IMR-90 (cell line): ENCODE measurements around the gene KRT74. TPM values are rescaled to one million over a fixed set of nuclear protein-coding genes. Genes with fewer than 3 reads are reported as not detected.

ENCODE experiments used
- ATAC-seq: fragments of 200-7000 bp; cut with Tn5 transposase; 2 replicates; pipeline ENCODE4 v1.9.1; 2020; ENCODE audit warnings: low read depth, mild to moderate bottlenecking, moderate library complexity
- BruUV-seq: library from RNA; stranded (reverse); fragments of 400-500 nt; replicated peaks from 2 replicates; lab custom pipeline; 2021; lab: Mats Ljungman, UMichigan
- CTCF ChIA-PET: fragments of 300-600 bp; formaldehyde crosslinking; extraction: SDS; loops from one replicate; lab custom pipeline; 2021; ENCODE audit warnings: antibody characterized with exemption; lab: Yijun Ruan, JAX
- POLR2A ChIA-PET: fragments of 300-600 bp; sonication (Branson Sonifier 250); formaldehyde crosslinking; loops from one replicate; lab custom pipeline; 2022; ENCODE audit warnings: antibody characterized with exemption; ENCODE audit not compliant: unreplicated experiment; lab: Charles Lee
- DNase-seq: peaks from one replicate; pipeline ENCODE4 v3.0.0; 2013
- H2AFZ ChIP-seq: replicated peaks from 2 replicates; pipeline ENCODE3; 2013; ENCODE audit warnings: low read length, mild to moderate bottlenecking; ENCODE audit not compliant: poor library complexity
- H2AK5ac ChIP-seq: 2 replicates; pipeline ENCODE4 v1.6.1; 2013; ENCODE audit warnings: low read depth, low read length, inconsistent platforms
- H2AK9ac ChIP-seq: replicated peaks from 2 replicates; pipeline ENCODE3; 2013; ENCODE audit warnings: mild to moderate bottlenecking, low read depth, low read length, moderate library complexity; ENCODE audit not compliant: poor library complexity
- H2BK120ac ChIP-seq: 2 replicates; pipeline ENCODE4 v1.6.1; 2013; ENCODE audit warnings: low read depth, low read length, inconsistent platforms
- H2BK15ac ChIP-seq: 3 replicates; pipeline ENCODE4 v1.6.1; 2013; ENCODE audit warnings: low read depth, low read length, inconsistent platforms
- H2BK20ac ChIP-seq: 2 replicates; pipeline ENCODE4 v1.6.1; 2013; ENCODE audit warnings: low read depth, mild to moderate bottlenecking, inconsistent platforms, low read length, moderate library complexity
- H2BK5ac ChIP-seq: 2 replicates; pipeline ENCODE4 v1.6.1; 2013; ENCODE audit warnings: mild to moderate bottlenecking, low read depth, low read length, inconsistent platforms; ENCODE audit not compliant: poor library complexity, severe bottlenecking
- H3K14ac ChIP-seq: replicated peaks from 2 replicates; pipeline ENCODE4 v1.6.1; 2013; ENCODE audit warnings: low read depth, low read length, inconsistent platforms
- H3K18ac ChIP-seq: 2 replicates; pipeline ENCODE4 v1.6.1; 2013; ENCODE audit warnings: low read depth, low read length, control low read depth
- H3K23ac ChIP-seq: 2 replicates; pipeline ENCODE4 v1.6.1; 2013; ENCODE audit warnings: low read depth, low read length, inconsistent platforms
- H3K27ac ChIP-seq: 2 replicates; pipeline ENCODE4 v1.5.1; 2013; ENCODE audit warnings: mild to moderate bottlenecking, control low read depth, low read length; ENCODE audit not compliant: insufficient read depth
- H3K27me3 ChIP-seq: 2 replicates; pipeline ENCODE4 v1.6.1; 2013; ENCODE audit warnings: low read length; ENCODE audit not compliant: control insufficient read depth, insufficient read depth
- H3K36me3 ChIP-seq: 2 replicates; pipeline ENCODE4 v1.6.1; 2013; ENCODE audit warnings: low read length, mixed read lengths; ENCODE audit not compliant: control insufficient read depth, insufficient read depth
- H3K4ac ChIP-seq: 2 replicates; pipeline ENCODE4 v1.6.1; 2013; ENCODE audit warnings: low read depth, low read length, inconsistent platforms
- H3K4me1 ChIP-seq: 2 replicates; pipeline ENCODE4 v1.6.1; 2013; ENCODE audit warnings: low read length, mixed read lengths; ENCODE audit not compliant: control insufficient read depth, insufficient read depth
- H3K4me2 ChIP-seq: 2 replicates; pipeline ENCODE4 v1.6.1; 2013; ENCODE audit warnings: low read depth, mild to moderate bottlenecking, control low read depth, low read length, moderate library complexity
- H3K4me3 ChIP-seq: 2 replicates; pipeline ENCODE4 v1.5.1; 2013; ENCODE audit warnings: low read depth, mild to moderate bottlenecking, control low read depth, low read length, moderate library complexity; ENCODE audit not compliant: insufficient read depth
- H3K56ac ChIP-seq: 2 replicates; pipeline ENCODE4 v1.6.1; 2013; ENCODE audit warnings: low read length, inconsistent platforms; ENCODE audit not compliant: insufficient read depth; ENCODE audit errors: extremely low read depth
- H3K79me1 ChIP-seq, 2 experiments: 2 replicates each; pipeline ENCODE4 v1.6.1; 2013; ENCODE audit warnings: low read length in 2 of 2, inconsistent platforms in 1 of 2, low read depth in 1 of 2
- H3K9ac ChIP-seq: 2 replicates; pipeline ENCODE4 v1.6.1; 2013; ENCODE audit warnings: low read depth, low read length, control low read depth
- H3K9me1 ChIP-seq: 2 replicates; pipeline ENCODE4 v1.6.1; 2013; ENCODE audit warnings: low read length, inconsistent platforms; ENCODE audit not compliant: insufficient read depth
- H3K9me3 ChIP-seq: 2 replicates; pipeline ENCODE4 v1.6.1; 2013; ENCODE audit warnings: low read length; ENCODE audit not compliant: control insufficient read depth, insufficient read depth
- H4K20me1 ChIP-seq: 2 replicates; pipeline ENCODE4 v1.6.1; 2013; ENCODE audit warnings: low read length, inconsistent platforms; ENCODE audit not compliant: insufficient read depth
- H4K5ac ChIP-seq: 2 replicates; pipeline ENCODE4 v1.6.1; 2013; ENCODE audit warnings: mild to moderate bottlenecking, low read depth, low read length, control low read depth
- H4K8ac ChIP-seq, 2 experiments: 2 replicates each; pipeline ENCODE4 v1.6.1; 2013; ENCODE audit warnings: low read depth in 2 of 2, low read length in 2 of 2, control low read depth in 1 of 2, inconsistent platforms in 1 of 2
- H4K91ac ChIP-seq: 2 replicates; pipeline ENCODE4 v1.6.1; 2013; ENCODE audit warnings: low read depth, low read length, inconsistent platforms; ENCODE audit not compliant: insufficient read depth
- BHLHE40 ChIP-seq: fragments of 150-350 bp; IDR thresholded peaks from 2 replicates; pipeline ENCODE4 v1.6.1; 2016; ENCODE audit warnings: mild to moderate bottlenecking, low read depth, low read length
- CEBPB ChIP-seq: IDR thresholded peaks from 2 replicates; pipeline ENCODE4 v1.6.1; 2012; ENCODE audit warnings: low read depth, low read length, improper control_type of control experiment
- CHD1 ChIP-seq: IDR thresholded peaks from 2 replicates; pipeline ENCODE4 v1.6.1; 2012; ENCODE audit warnings: low read depth, low read length, improper control_type of control experiment
- FOS ChIP-seq: fragments of 150-350 bp; IDR thresholded peaks from 2 replicates; pipeline ENCODE4 v1.6.1; 2016; ENCODE audit warnings: low read depth, low read length
- MAZ ChIP-seq: IDR thresholded peaks from 2 replicates; pipeline ENCODE4 v1.6.1; 2012; ENCODE audit warnings: low read depth, mild to moderate bottlenecking, low read length, improper control_type of control experiment, moderate library complexity, borderline replicate concordance
- MXI1 ChIP-seq: IDR thresholded peaks from 2 replicates; pipeline ENCODE4 v1.6.1; 2012; ENCODE audit warnings: low read depth, mild to moderate bottlenecking, low read length, moderate library complexity, borderline replicate concordance
- NFE2L2 ChIP-seq: fragments of 150-350 bp; IDR thresholded peaks from 2 replicates; pipeline ENCODE4 v1.6.1; 2016; ENCODE audit warnings: low read depth, mild to moderate bottlenecking, low read length
- POLR2A ChIP-seq: IDR thresholded peaks from 2 replicates; pipeline ENCODE4 v1.6.1; 2012; ENCODE audit warnings: mild to moderate bottlenecking, low read depth, low read length
- RAD21 ChIP-seq: IDR thresholded peaks from 2 replicates; pipeline ENCODE4 v1.6.1; 2012; ENCODE audit warnings: low read length, improper control_type of control experiment
- RCOR1 ChIP-seq: IDR thresholded peaks from 2 replicates; pipeline ENCODE4 v1.6.1; 2012; ENCODE audit warnings: mild to moderate bottlenecking, low read length, improper control_type of control experiment; ENCODE audit not compliant: insufficient replicate concordance
- RFX5 ChIP-seq: IDR thresholded peaks from 2 replicates; pipeline ENCODE4 v1.8.0; 2012; ENCODE audit warnings: low read depth, mild to moderate bottlenecking, low read length, moderate library complexity
- SMC3 ChIP-seq: fragments of 150-350 bp; IDR thresholded peaks from 2 replicates; pipeline ENCODE4 v1.6.1; 2016; ENCODE audit warnings: low read depth, mild to moderate bottlenecking, antibody characterized with exemption, low read length, moderate library complexity
- WGBS, 2 experiments: methylation state at CpG; one replicate each; pipeline versions ENCODE4 v1.1.5 to v1.1.7; 2013; ENCODE audit warnings: missing lambda C conversion rate in 2 of 2; ENCODE audit not compliant: insufficient read length in 1 of 2; ENCODE audit errors: extremely low coverage in 2 of 2; 5-methylcytosine and 5-hydroxymethylcytosine counted together
- dilution Hi-C: fragments of 300-500 bp; cut with HindIII; formaldehyde crosslinking; loops from one replicate; pipeline ENCODE4 v1.14.3; 2018; ENCODE audit warnings: low sequenced_read_pairs; ENCODE audit not compliant: unreplicated experiment
- in situ Hi-C: fragments of 300-500 bp; cut with MboI; formaldehyde crosslinking; loops from 3 replicates; pipeline ENCODE4 v1.14.3; 2019; ENCODE audit warnings: low sequenced_read_pairs, inconsistent platforms, mixed read lengths
- intact Hi-C: fragments of 100-400 bp; cut with micrococcal nuclease; formaldehyde crosslinking; loops from 2 replicates; pipeline ENCODE4 v1.10.0; 2022
- polyA plus RNA-seq, 3 experiments: library from polyadenylated mRNA; depleted of rRNA; stranded (reverse); fragments of >200 nt; gene quantifications; 2 replicates each; pipeline ENCODE4 v1.2.3, GENCODE V29; 2012; ENCODE audit warnings: low replicate concordance in 1 of 3
- total RNA-seq: library from RNA; depleted of rRNA; stranded (reverse); fragments of >200 nt; gene quantifications from 2 replicates; pipeline ENCODE4 v1.2.3, GENCODE V29; 2012
- TF ChIP-seq, protein P1 (sequence below): conservative IDR thresholded peaks from 2 replicates; pipeline ENCODE4 v1.5.1; 2012; ENCODE audit warnings: mild to moderate bottlenecking, low read depth, low read length, improper control_type of control experiment
- TF ChIP-seq, protein P2 (sequence below): fragments of 150-350 bp; IDR thresholded peaks from 2 replicates; pipeline ENCODE4 v1.6.1; 2017; ENCODE audit warnings: mild to moderate bottlenecking, antibody characterized with exemption, low read length, low read depth
- TF ChIP-seq, protein P3 (sequence below): fragments of 150-350 bp; IDR thresholded peaks from 2 replicates; pipeline ENCODE4 v1.6.1; 2016; ENCODE audit warnings: low read depth, mild to moderate bottlenecking, low read length, moderate library complexity, borderline replicate concordance

KRT74 gene
- total and polyA plus RNA-seq, 2 of the 4 experiments (the other 2 are of a cell fraction): not detected

DNA sequence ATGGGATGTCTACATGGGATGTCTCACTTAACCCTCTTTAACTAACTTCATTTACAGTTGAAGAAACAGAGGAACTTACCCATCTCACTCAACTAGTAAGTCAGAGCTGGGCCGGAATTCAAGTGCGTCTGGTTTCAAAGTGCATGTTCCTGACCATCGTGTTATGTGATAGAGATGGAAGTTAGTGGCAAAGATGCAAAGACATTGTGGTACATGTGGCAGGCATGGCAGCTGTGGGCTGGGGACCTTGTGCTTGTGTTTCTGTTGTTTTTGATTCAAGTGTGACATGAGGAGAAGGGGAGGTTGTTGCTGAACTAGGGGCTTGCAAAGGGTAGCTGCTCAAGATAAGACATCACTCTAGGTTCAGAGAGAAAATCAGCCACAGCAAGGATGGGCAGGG lies 2.3 kb upstream of the KRT74 start:
- H2AFZ ChIP-seq: no peak overlapping the region
- in situ Hi-C loops (no loop called here), dilution Hi-C loops (no loop called here), intact Hi-C loops (no loop called here)
- no peak overlapping the region for H3K18ac ChIP-seq
- no peaks in the 10 kb centered on the region for H3K79me1 ChIP-seq
- H3K27me3 ChIP-seq: peaks cover 52% of the 10 kb centered on the region
- WGBS, 2 experiments: no CpG with 5 or more reads among the region's 3 CpGs
- H3K56ac ChIP-seq: no peak overlapping the region
- H3K14ac ChIP-seq: no peak overlapping the region
- no peak overlapping the region for H4K5ac ChIP-seq
- ChIA-PET POLR2A (no interaction called here), CTCF (no interaction called here)
- TF ChIP-seq RFX5: no peak
- TF ChIP-seq, protein P1, sequence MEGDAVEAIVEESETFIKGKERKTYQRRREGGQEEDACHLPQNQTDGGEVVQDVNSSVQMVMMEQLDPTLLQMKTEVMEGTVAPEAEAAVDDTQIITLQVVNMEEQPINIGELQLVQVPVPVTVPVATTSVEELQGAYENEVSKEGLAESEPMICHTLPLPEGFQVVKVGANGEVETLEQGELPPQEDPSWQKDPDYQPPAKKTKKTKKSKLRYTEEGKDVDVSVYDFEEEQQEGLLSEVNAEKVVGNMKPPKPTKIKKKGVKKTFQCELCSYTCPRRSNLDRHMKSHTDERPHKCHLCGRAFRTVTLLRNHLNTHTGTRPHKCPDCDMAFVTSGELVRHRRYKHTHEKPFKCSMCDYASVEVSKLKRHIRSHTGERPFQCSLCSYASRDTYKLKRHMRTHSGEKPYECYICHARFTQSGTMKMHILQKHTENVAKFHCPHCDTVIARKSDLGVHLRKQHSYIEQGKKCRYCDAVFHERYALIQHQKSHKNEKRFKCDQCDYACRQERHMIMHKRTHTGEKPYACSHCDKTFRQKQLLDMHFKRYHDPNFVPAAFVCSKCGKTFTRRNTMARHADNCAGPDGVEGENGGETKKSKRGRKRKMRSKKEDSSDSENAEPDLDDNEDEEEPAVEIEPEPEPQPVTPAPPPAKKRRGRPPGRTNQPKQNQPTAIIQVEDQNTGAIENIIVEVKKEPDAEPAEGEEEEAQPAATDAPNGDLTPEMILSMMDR: no peak
- TF ChIP-seq CEBPB: no peak
- TF ChIP-seq MAZ: no peak
- no peak for TF ChIP-seq CHD1
- no peak for TF ChIP-seq FOS
- TF ChIP-seq RCOR1: no peak
- no peak for TF ChIP-seq NFE2L2
- no peak for TF ChIP-seq SMC3
- TF ChIP-seq POLR2A: no peak
- TF ChIP-seq RAD21: no peak
- TF ChIP-seq, protein P2, sequence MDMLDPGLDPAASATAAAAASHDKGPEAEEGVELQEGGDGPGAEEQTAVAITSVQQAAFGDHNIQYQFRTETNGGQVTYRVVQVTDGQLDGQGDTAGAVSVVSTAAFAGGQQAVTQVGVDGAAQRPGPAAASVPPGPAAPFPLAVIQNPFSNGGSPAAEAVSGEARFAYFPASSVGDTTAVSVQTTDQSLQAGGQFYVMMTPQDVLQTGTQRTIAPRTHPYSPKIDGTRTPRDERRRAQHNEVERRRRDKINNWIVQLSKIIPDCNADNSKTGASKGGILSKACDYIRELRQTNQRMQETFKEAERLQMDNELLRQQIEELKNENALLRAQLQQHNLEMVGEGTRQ: no peak
- TF ChIP-seq, protein P3, sequence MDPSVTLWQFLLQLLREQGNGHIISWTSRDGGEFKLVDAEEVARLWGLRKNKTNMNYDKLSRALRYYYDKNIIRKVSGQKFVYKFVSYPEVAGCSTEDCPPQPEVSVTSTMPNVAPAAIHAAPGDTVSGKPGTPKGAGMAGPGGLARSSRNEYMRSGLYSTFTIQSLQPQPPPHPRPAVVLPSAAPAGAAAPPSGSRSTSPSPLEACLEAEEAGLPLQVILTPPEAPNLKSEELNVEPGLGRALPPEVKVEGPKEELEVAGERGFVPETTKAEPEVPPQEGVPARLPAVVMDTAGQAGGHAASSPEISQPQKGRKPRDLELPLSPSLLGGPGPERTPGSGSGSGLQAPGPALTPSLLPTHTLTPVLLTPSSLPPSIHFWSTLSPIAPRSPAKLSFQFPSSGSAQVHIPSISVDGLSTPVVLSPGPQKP: no peak
- TF ChIP-seq BHLHE40: no peak
- no peak for TF ChIP-seq MXI1
- H3K23ac ChIP-seq: no peak overlapping the region
- H3K4me1 ChIP-seq: no peaks in the 10 kb centered on the region
- H4K91ac ChIP-seq: no peak overlapping the region
- DNase-seq (no peak), ATAC-seq (no peak)
- H3K9ac ChIP-seq: no peak overlapping the region
- no peak overlapping the region for H3K4me2 ChIP-seq
- no peak overlapping the region for H2AK9ac ChIP-seq
- H3K9me3 ChIP-seq: no peaks in the 10 kb centered on the region
- no peaks in the 10 kb centered on the region for H3K9me1 ChIP-seq
- no peak overlapping the region for H3K4ac ChIP-seq
- no peak overlapping the region for H2BK20ac ChIP-seq
- H4K8ac ChIP-seq: no peak overlapping the region
- no peaks in the 10 kb centered on the region for H3K36me3 ChIP-seq
- H3K4me3 ChIP-seq: no peak overlapping the region
- no TSS peak for BruUV-seq
- no peak overlapping the region for H2BK120ac ChIP-seq
- H2BK15ac ChIP-seq: no peak overlapping the region
- no peak overlapping the region for H2BK5ac ChIP-seq
- H2AK5ac ChIP-seq: no peak overlapping the region
- no peaks in the 10 kb centered on the region for H4K20me1 ChIP-seq
- H3K27ac ChIP-seq: no peak overlapping the region
